ENCODE results near the gene CTU2.

Gene CTU2

DNA sequence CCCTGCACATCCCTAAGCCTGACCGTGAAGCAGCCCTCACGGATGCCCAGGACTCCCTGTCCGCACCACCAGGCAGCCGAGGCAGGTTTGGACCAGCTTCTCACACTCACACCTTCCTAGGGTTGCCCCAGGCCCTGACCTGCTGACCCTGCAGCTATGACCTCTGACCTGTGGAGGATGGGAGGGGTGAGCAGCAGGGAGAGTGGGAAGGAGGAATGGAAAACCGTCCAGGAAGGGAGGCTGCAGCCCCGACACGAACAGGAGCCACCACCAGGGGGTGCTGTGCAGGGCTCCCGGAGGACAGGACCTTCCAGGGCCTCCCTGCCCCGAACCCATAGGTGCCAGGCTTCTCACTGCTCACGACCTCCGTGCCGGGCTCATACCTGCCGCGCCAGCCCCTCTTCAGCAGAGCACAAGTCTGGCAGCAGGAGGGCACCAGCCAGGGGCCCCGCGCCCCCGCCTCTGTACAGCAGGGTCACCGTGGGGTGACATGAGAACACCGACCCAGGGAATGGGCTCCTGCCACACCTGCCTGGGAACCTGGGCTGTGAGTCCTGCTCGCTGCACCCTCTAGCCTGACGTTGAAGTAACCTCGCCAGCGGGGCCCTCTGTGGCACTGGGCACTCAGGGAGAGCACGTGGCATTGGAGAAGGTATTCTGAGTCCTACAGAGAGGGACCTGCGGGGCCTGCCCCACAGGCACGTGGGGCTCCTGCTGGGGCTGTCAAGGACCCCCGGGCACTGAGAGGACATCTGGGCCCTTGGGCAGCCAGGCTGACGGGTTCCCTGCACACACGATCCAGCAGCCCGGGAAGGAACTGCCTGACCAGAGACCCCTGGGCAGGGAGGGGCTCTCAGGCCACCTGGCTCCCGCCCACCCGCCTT lies 37.6 kb downstream of the CTU2 start:
- in situ Hi-C loops (cut with HindIII; ENCODE audit: low pct_unique_long_range_greater_than_20kb, low sequenced_read_pairs), result no loop called here
- TF ChIP-seq JUND (IDR thresholded peaks at IDR 0.05; ENCODE audit: low read depth), result no peak
- DNase-seq (ENCODE audit: low read depth in 1 of 2, low spot score in 1 of 2), result peak; percentile 82 to 92

GRCh38 chr16:88744577-88745521 lies 38.5 kb downstream of the CTU2 start:
- no peak for TF ChIP-seq JUND (IDR thresholded peaks at IDR 0.05; ENCODE audit: low read depth)
- DNase-seq (ENCODE audit: low read depth in 1 of 2, low spot score in 1 of 2), result no peak
- in situ Hi-C loops (cut with HindIII; ENCODE audit: low pct_unique_long_range_greater_than_20kb, low sequenced_read_pairs), result no loop called here

GRCh38 chr16:88746506-88746905 lies 40.2 kb downstream of the CTU2 start:
- TF ChIP-seq JUND (IDR thresholded peaks at IDR 0.05; ENCODE audit: low read depth), result no peak
- DNase-seq (ENCODE audit: low read depth in 1 of 2, low spot score in 1 of 2), result no peak
- in situ Hi-C loops (cut with HindIII; ENCODE audit: low pct_unique_long_range_greater_than_20kb, low sequenced_read_pairs), result no loop called here

DNA sequence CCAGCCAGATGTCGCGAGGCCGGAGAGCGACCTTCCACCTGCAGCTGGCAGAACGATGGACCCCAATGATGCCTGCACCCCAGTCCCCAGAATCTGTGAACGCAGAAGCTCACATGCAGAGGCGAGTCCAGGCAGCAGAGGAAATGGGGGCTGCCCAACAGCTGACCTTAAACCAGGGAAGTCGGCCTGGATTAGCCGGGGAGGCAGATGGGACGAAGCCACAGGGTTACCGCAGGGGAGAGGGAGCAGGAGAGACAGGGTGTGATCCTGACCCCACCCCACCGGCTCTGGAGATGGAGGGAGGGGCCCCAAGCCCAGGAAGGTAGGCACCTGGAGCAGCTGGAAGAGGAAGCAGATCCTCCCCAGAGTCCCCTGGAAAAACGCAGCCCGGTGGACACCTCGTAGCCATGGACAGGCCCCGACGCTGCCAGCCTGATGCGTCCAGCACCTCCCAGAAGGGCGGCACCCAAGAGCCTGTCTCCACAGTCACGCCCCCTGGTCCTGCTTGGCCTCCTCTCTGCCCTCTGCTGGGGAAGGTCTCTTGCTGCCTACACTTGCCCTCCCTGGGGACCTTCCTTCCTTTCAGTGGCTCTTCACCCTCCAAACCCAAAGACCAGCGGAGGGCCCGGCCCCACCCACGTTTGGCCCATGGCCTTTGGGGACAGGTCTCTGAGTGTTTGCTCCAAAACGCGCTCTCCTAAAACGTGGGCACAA lies 41.4 kb downstream of the CTU2 start:
- no peak for TF ChIP-seq JUND (IDR thresholded peaks at IDR 0.05; ENCODE audit: low read depth)
- in situ Hi-C loops (cut with HindIII; ENCODE audit: low pct_unique_long_range_greater_than_20kb, low sequenced_read_pairs), result no loop called here
- peak; percentile 89 to 94 for DNase-seq (ENCODE audit: low read depth in 1 of 2, low spot score in 1 of 2)

DNA sequence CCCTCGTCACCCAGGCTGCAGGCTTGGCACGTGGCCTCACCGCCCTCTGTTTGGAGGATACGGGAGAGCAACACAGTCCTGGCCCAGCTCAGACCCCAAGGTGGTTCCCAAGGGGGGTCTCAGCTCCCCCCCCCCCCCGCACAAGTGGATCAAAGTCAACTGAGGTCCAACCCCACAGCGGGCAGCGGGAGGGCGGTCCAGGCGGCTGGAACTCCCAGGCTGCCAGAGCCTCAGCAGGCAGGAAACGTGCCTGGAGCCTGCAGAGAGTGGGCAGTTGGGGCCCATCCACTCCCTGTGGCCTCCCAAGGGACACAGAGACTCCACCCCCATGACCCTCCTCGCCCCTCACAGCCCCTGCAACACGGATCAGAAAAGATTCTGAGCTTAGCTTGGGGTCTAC lies 42.1 kb downstream of the CTU2 start:
- in situ Hi-C loops (cut with HindIII; ENCODE audit: low pct_unique_long_range_greater_than_20kb, low sequenced_read_pairs), result no loop called here
- no peak for TF ChIP-seq JUND (IDR thresholded peaks at IDR 0.05; ENCODE audit: low read depth)
- no peak for DNase-seq (ENCODE audit: low read depth in 1 of 2, low spot score in 1 of 2)

DNA sequence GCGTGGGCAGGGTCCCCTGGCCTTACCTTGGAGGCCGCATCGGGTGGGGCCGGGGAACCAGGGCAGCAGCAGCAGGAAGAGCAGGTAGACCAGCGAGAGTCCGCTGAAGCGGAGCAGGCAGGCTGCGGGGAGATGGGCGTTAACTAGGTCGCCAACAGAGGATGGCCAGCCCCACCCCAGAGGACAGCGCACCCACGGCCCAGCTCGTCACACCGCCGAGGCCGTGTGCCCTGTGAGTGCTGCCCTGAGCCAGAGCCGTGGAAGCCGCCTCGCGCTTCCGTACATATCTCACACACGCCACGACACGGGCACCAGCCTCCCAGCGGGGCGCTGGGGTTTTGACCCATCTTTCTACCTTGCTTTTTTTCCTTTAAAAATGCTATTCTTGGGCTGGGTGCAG lies 43.1 kb downstream of the CTU2 start:
- in situ Hi-C loops (cut with HindIII; ENCODE audit: low pct_unique_long_range_greater_than_20kb, low sequenced_read_pairs), result no loop called here
- TF ChIP-seq JUND (IDR thresholded peaks at IDR 0.05; ENCODE audit: low read depth), result no peak
- no peak for DNase-seq (ENCODE audit: low read depth in 1 of 2, low spot score in 1 of 2)

DNA sequence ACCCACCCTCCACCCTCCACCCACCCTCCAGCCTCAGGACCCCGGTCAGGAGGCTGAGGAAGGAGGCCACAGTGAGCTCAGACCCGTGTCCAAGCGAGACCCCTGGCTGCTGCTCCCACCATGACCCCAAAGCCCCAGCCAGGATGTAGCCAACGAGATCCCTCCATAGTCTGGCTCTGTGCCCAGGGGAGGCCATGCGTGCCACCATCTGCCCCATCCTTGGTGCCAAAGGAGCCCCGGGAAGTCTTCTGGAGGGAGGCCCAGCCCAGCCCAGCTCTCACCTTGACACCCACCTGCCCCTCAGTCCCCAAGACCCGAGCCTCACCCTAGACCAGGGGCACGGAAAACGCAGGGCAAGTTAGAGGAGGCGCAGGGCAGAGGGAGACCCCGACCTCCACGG lies 44.6 kb downstream of the CTU2 start:
- no peak for DNase-seq (ENCODE audit: low read depth in 1 of 2, low spot score in 1 of 2)
- in situ Hi-C loops (cut with HindIII; ENCODE audit: low pct_unique_long_range_greater_than_20kb, low sequenced_read_pairs), result no loop called here
- TF ChIP-seq JUND (IDR thresholded peaks at IDR 0.05; ENCODE audit: low read depth), result no peak

DNA sequence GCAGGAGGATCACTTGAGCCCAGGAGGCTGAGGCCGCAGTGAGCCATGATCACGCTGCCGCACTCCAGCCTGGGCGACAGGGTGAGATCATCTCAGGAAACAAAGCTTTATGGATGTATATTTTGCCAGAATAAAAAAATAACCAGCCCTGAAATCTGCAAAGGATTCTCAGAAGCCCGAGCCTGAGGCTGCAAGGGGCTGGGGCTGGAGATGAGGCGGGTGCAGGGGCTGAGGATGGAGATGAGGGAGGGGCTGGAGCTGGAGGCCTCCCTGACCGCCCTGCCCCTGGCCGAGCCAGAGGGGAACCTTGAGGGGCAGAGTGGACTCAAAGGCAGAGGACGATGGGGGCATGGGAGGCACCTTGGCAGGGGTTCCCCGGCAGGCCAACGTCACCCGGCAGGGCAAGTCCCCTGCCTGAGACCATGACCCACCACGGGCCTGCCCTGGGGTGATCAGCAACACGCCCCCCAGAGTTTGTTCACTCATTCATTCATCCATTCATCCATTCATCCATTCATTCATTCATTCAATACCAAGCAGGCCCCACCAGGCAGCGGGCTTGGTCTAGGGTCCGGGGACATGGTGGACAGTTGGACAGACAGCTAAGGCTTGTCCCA lies 46.2 kb downstream of the CTU2 start:
- DNase-seq (ENCODE audit: low read depth in 1 of 2, low spot score in 1 of 2), result no peak
- no peak for TF ChIP-seq JUND (IDR thresholded peaks at IDR 0.05; ENCODE audit: low read depth)
- in situ Hi-C loops (cut with HindIII; ENCODE audit: low pct_unique_long_range_greater_than_20kb, low sequenced_read_pairs), result no loop called here

DNA sequence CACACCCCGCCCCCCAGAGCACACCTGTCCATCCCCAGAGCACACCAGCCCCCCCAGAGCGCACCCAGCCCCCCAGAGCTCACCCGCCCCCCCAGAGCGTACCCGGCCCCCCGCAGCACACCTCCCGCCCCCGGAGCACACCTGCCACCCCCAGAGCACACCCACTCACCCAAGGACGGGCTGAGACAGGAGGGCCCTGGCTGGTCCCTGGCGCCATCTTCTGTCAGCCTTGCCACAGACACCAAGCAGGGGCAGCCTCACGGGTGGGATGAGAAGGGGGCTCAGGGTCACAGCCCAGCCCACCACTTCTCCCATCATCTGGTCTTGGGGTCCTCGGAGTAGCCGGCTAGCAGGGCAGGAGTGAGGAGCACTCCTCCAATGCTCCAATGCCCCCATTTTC lies 46.9 kb downstream of the CTU2 start:
- in situ Hi-C loops (cut with HindIII; ENCODE audit: low pct_unique_long_range_greater_than_20kb, low sequenced_read_pairs), result no loop called here
- TF ChIP-seq JUND (IDR thresholded peaks at IDR 0.05; ENCODE audit: low read depth), result no peak
- DNase-seq (ENCODE audit: low read depth in 1 of 2, low spot score in 1 of 2), result no peak

DNA sequence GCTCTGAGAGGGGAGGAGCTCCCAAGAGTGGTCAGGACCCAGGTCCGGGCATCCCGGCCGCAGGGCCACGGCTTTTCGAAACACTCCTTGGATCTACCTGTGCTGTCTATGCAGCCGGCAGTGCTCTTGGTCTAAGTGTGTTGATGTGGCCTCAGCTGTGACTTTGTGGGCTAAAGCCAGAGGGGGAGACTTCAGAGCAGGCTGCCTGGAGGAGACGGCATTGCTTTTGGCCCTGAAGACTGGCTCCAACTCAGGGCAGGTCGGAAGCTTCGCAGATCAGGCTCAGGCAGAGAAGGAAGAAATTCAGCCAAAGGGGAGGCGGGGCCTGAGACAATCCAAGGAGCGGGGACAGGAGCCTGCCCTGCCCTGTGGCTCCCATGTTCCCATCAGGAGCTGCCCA lies 47.3 kb downstream of the CTU2 start:
- in situ Hi-C loops (cut with HindIII; ENCODE audit: low pct_unique_long_range_greater_than_20kb, low sequenced_read_pairs), result no loop called here
- DNase-seq (ENCODE audit: low read depth in 1 of 2, low spot score in 1 of 2), result no peak
- TF ChIP-seq JUND (IDR thresholded peaks at IDR 0.05; ENCODE audit: low read depth), result no peak

- DNase-seq (ENCODE audit: low read depth in 1 of 2, low spot score in 1 of 2), result no peak
- in situ Hi-C loops (cut with HindIII; ENCODE audit: low pct_unique_long_range_greater_than_20kb, low sequenced_read_pairs), result no loop called here
- TF ChIP-seq JUND (IDR thresholded peaks at IDR 0.05; ENCODE audit: low read depth), result no peak
Measured at GRCh38 chr16:88754109-88754911, 48.0 kb downstream of the CTU2 start.
